Measurements from ENCODE around the gene PCSK4.

The PCSK4 gene

GRCh38 chr19:1466018-1466460, 24.1 kb downstream of the PCSK4 start:
- Histone ChIP-seq H3K9ac (ENCODE audit: low read depth in 1 of 2, low read length in 2 of 2) (no peak overlapping the region), H3K27ac (ENCODE audit: low read depth in 2 of 2, low read length in 2 of 2) (no peak overlapping the region), H3K36me3 (ENCODE audit: control insufficient read depth in 2 of 2, insufficient read depth in 2 of 2, low read length in 2 of 2) (no peaks in the 10 kb centered on the region), H3K27me3 (ENCODE audit: control insufficient read depth in 2 of 2, insufficient read depth in 2 of 2, low read length in 2 of 2) (peaks cover 15 to 36% of the 10 kb centered on the region in 2 donors), H3K4me1 (ENCODE audit: control insufficient read depth in 2 of 2, insufficient read depth in 2 of 2, low read length in 2 of 2) (peaks cover 26 to 30% of the 10 kb centered on the region in 2 donors), H3K4me3 (ENCODE audit: low read length in 2 of 2) (no peak overlapping the region), H3K9me3 (ENCODE audit: control insufficient read depth in 2 of 2, low read length in 2 of 2) (no peaks in the 10 kb centered on the region)

GRCh38 chr19:1465191-1466016, 24.7 kb downstream of the PCSK4 start:
- no peaks in the 10 kb centered on the region for H3K9me3 ChIP-seq (ENCODE audit: control insufficient read depth in 2 of 2, low read length in 2 of 2)
- H3K4me1 ChIP-seq (ENCODE audit: control insufficient read depth in 2 of 2, insufficient read depth in 2 of 2, low read length in 2 of 2), result peaks cover 20 to 23% of the 10 kb centered on the region in 2 donors
- no peaks in the 10 kb centered on the region for H3K36me3 ChIP-seq (ENCODE audit: control insufficient read depth in 2 of 2, insufficient read depth in 2 of 2, low read length in 2 of 2)
- H3K9ac ChIP-seq (ENCODE audit: low read depth in 1 of 2, low read length in 2 of 2), result no peak overlapping the region
- peaks cover 12 to 32% of the 10 kb centered on the region in 2 donors for H3K27me3 ChIP-seq (ENCODE audit: control insufficient read depth in 2 of 2, insufficient read depth in 2 of 2, low read length in 2 of 2)
- no peak overlapping the region for H3K27ac ChIP-seq (ENCODE audit: low read depth in 2 of 2, low read length in 2 of 2)
- H3K4me3 ChIP-seq (ENCODE audit: low read length in 2 of 2), result no peak overlapping the region

GRCh38 chr19:1461862-1462261, 28.3 kb downstream of the PCSK4 start:
- Histone ChIP-seq H3K4me3 (ENCODE audit: low read length in 2 of 2) (no peak overlapping the region), H3K4me1 (ENCODE audit: control insufficient read depth in 2 of 2, insufficient read depth in 2 of 2, low read length in 2 of 2) (peaks cover 2 to 7% of the 10 kb centered on the region in 2 donors), H3K27ac (ENCODE audit: low read depth in 2 of 2, low read length in 2 of 2) (no peak overlapping the region), H3K27me3 (ENCODE audit: control insufficient read depth in 2 of 2, insufficient read depth in 2 of 2, low read length in 2 of 2) (peaks cover 17 to 24% of the 10 kb centered on the region in 2 donors), H3K9me3 (ENCODE audit: control insufficient read depth in 2 of 2, low read length in 2 of 2) (no peaks in the 10 kb centered on the region), H3K36me3 (ENCODE audit: control insufficient read depth in 2 of 2, insufficient read depth in 2 of 2, low read length in 2 of 2) (no peaks in the 10 kb centered on the region), H3K9ac (ENCODE audit: low read depth in 1 of 2, low read length in 2 of 2) (no peak overlapping the region)

- H3K4me1 ChIP-seq (ENCODE audit: control insufficient read depth in 2 of 2, insufficient read depth in 2 of 2, low read length in 2 of 2), result peaks cover 2 to 6% of the 10 kb centered on the region in 2 donors
- no peak overlapping the region for H3K9ac ChIP-seq (ENCODE audit: low read depth in 1 of 2, low read length in 2 of 2)
- H3K36me3 ChIP-seq (ENCODE audit: control insufficient read depth in 2 of 2, insufficient read depth in 2 of 2, low read length in 2 of 2), result no peaks in the 10 kb centered on the region
- H3K27ac ChIP-seq (ENCODE audit: low read depth in 2 of 2, low read length in 2 of 2), result no peak overlapping the region
- no peaks in the 10 kb centered on the region for H3K9me3 ChIP-seq (ENCODE audit: control insufficient read depth in 2 of 2, low read length in 2 of 2)
- H3K27me3 ChIP-seq (ENCODE audit: control insufficient read depth in 2 of 2, insufficient read depth in 2 of 2, low read length in 2 of 2), result peaks cover 15 to 28% of the 10 kb centered on the region in 2 donors
- H3K4me3 ChIP-seq (ENCODE audit: low read length in 2 of 2), result no peak overlapping the region
Observed at GRCh38 chr19:1460033-1460995, 29.8 kb downstream of the PCSK4 start.

GRCh38 chr19:1459479-1459878, 30.7 kb downstream of the PCSK4 start:
- Histone ChIP-seq H3K4me3 (ENCODE audit: low read length in 2 of 2) (no peak overlapping the region), H3K27me3 (ENCODE audit: control insufficient read depth in 2 of 2, insufficient read depth in 2 of 2, low read length in 2 of 2) (peaks cover 15 to 28% of the 10 kb centered on the region in 2 donors), H3K9ac (ENCODE audit: low read depth in 1 of 2, low read length in 2 of 2) (no peak overlapping the region), H3K9me3 (ENCODE audit: control insufficient read depth in 2 of 2, low read length in 2 of 2) (no peaks in the 10 kb centered on the region), H3K36me3 (ENCODE audit: control insufficient read depth in 2 of 2, insufficient read depth in 2 of 2, low read length in 2 of 2) (no peaks in the 10 kb centered on the region), H3K4me1 (ENCODE audit: control insufficient read depth in 2 of 2, insufficient read depth in 2 of 2, low read length in 2 of 2) (peaks cover 7 to 8% of the 10 kb centered on the region in 2 donors), H3K27ac (ENCODE audit: low read depth in 2 of 2, low read length in 2 of 2) (no peak overlapping the region)

GRCh38 chr19:1457892-1458291, 32.3 kb downstream of the PCSK4 start:
- Histone ChIP-seq H3K4me3 (ENCODE audit: low read length in 2 of 2) (no peak overlapping the region), H3K9me3 (ENCODE audit: control insufficient read depth in 2 of 2, low read length in 2 of 2) (no peaks in the 10 kb centered on the region), H3K4me1 (ENCODE audit: control insufficient read depth in 2 of 2, insufficient read depth in 2 of 2, low read length in 2 of 2) (peaks cover 8 to 9% of the 10 kb centered on the region in 2 donors), H3K27ac (ENCODE audit: low read depth in 2 of 2, low read length in 2 of 2) (no peak overlapping the region), H3K9ac (ENCODE audit: low read depth in 1 of 2, low read length in 2 of 2) (no peak overlapping the region), H3K36me3 (ENCODE audit: control insufficient read depth in 2 of 2, insufficient read depth in 2 of 2, low read length in 2 of 2) (no peaks in the 10 kb centered on the region), H3K27me3 (ENCODE audit: control insufficient read depth in 2 of 2, insufficient read depth in 2 of 2, low read length in 2 of 2) (peaks cover 23 to 39% of the 10 kb centered on the region in 2 donors)

GRCh38 chr19:1457031-1457739, 33.0 kb downstream of the PCSK4 start:
- H3K9ac ChIP-seq (ENCODE audit: low read depth in 1 of 2, low read length in 2 of 2), result no peak overlapping the region
- no peaks in the 10 kb centered on the region for H3K9me3 ChIP-seq (ENCODE audit: control insufficient read depth in 2 of 2, low read length in 2 of 2)
- no peaks in the 10 kb centered on the region for H3K36me3 ChIP-seq (ENCODE audit: control insufficient read depth in 2 of 2, insufficient read depth in 2 of 2, low read length in 2 of 2)
- no peak overlapping the region for H3K27ac ChIP-seq (ENCODE audit: low read depth in 2 of 2, low read length in 2 of 2)
- no peak overlapping the region for H3K4me3 ChIP-seq (ENCODE audit: low read length in 2 of 2)
- peaks cover 30 to 47% of the 10 kb centered on the region in 2 donors for H3K27me3 ChIP-seq (ENCODE audit: control insufficient read depth in 2 of 2, insufficient read depth in 2 of 2, low read length in 2 of 2)
- H3K4me1 ChIP-seq (ENCODE audit: control insufficient read depth in 2 of 2, insufficient read depth in 2 of 2, low read length in 2 of 2), result peaks cover 8 to 9% of the 10 kb centered on the region in 2 donors

- Histone ChIP-seq H3K27ac (ENCODE audit: low read depth in 2 of 2, low read length in 2 of 2) (no peak overlapping the region), H3K9me3 (ENCODE audit: control insufficient read depth in 2 of 2, low read length in 2 of 2) (no peaks in the 10 kb centered on the region), H3K4me1 (ENCODE audit: control insufficient read depth in 2 of 2, insufficient read depth in 2 of 2, low read length in 2 of 2) (peaks cover 8 to 9% of the 10 kb centered on the region in 2 donors), H3K9ac (ENCODE audit: low read depth in 1 of 2, low read length in 2 of 2) (no peak overlapping the region), H3K36me3 (ENCODE audit: control insufficient read depth in 2 of 2, insufficient read depth in 2 of 2, low read length in 2 of 2) (no peaks in the 10 kb centered on the region), H3K27me3 (ENCODE audit: control insufficient read depth in 2 of 2, insufficient read depth in 2 of 2, low read length in 2 of 2) (peaks cover 35 to 55% of the 10 kb centered on the region in 2 donors), H3K4me3 (ENCODE audit: low read length in 2 of 2) (no peak overlapping the region)
Observed at GRCh38 chr19:1456121-1456900, 33.8 kb downstream of the PCSK4 start.
